Kidney (tissue), 14 donors: ENCODE results near the gene CFAP298. TPM values are rescaled to one million over a fixed set of nuclear protein-coding genes. Genes with fewer than 3 reads are reported as not detected.

ENCODE experiments used
- DNase-seq, 5 donors: peaks; one replicate each; pipeline ENCODE4 v3.0.0-alpha.2; 2013 to 2020
- FAIRE-seq: peaks from 2 replicates; lab custom pipeline; 2012; peaks lifted over from hg19 to GRCh38; lab: Jason Lieb, UNC
- H3K27ac ChIP-seq, 2 donors: one replicate each; pipeline ENCODE4 v1.7.0; 2013; ENCODE audit warnings: low read depth in 2 of 2, low read length in 2 of 2, inconsistent platforms in 1 of 2
- H3K27me3 ChIP-seq: one replicate; pipeline ENCODE4 v1.7.1; 2013; ENCODE audit warnings: low read length, inconsistent platforms; ENCODE audit not compliant: control insufficient read depth, insufficient read depth
- H3K36me3 ChIP-seq, 3 donors: one replicate each; pipeline versions ENCODE4 v1.7.0 to v1.7.1; 2013; ENCODE audit warnings: low read length in 3 of 3, control low read depth in 1 of 3, inconsistent platforms in 1 of 3; ENCODE audit not compliant: insufficient read depth in 3 of 3, control insufficient read depth in 2 of 3
- H3K4me1 ChIP-seq, 3 donors: one replicate each; pipeline versions ENCODE4 v1.7.0 to v1.7.1; 2013; ENCODE audit warnings: low read length in 3 of 3, inconsistent platforms in 1 of 3, low read depth in 1 of 3; ENCODE audit not compliant: control insufficient read depth in 2 of 3, insufficient read depth in 2 of 3
- H3K4me3 ChIP-seq, 3 donors: one replicate each; pipeline versions ENCODE4 v1.7.0 to v1.8.1; 2013; ENCODE audit warnings: low read length in 3 of 3, control low read depth in 1 of 3, inconsistent platforms in 1 of 3
- H3K9ac ChIP-seq, 3 donors: one replicate each; pipeline versions ENCODE4 v1.7.0 to v1.7.1; 2013; ENCODE audit warnings: low read length in 3 of 3, control low read depth in 1 of 3, inconsistent platforms in 1 of 3
- H3K9me3 ChIP-seq, 3 donors: one replicate each; pipeline versions ENCODE4 v1.7.0 to v1.7.1; 2013; ENCODE audit warnings: low read length in 3 of 3, control low read depth in 1 of 3, inconsistent platforms in 1 of 3; ENCODE audit not compliant: control insufficient read depth in 2 of 3, insufficient read depth in 1 of 3
- intact Hi-C: fragments of 100-400 bp; cut with DNase I; formaldehyde crosslinking; loops from one replicate; pipeline ENCODE4 v1.11.1; 2022
- polyA plus RNA-seq: library from polyadenylated mRNA; stranded (reverse); fragments of 350-450 nt; fragmentation: Illumina TruSeq; extraction: RNeasy Lipid Tissue Mini Kit (QIAGEN cat#74804); gene quantifications from one replicate; pipeline ENCODE4 v1.2.3, GENCODE V29; 2014; ENCODE audit warnings: low read depth, low replicate concordance; ENCODE audit not compliant: insufficient read depth
- total RNA-seq: library from RNA; stranded (reverse); fragmentation: NEBNext Ultra II Directional; extraction: Animal tissue kit (Norgen Biotek cat#: 25700); gene quantifications from one replicate; pipeline ENCODE4 v1.2.1, GENCODE V29; 2021
- TF ChIP-seq, protein P1 (sequence below): IDR thresholded peaks from 3 replicates; pipeline ENCODE4 v1.5.1; 2012; ENCODE audit warnings: mild to moderate bottlenecking, moderate library complexity, borderline replicate concordance; ENCODE audit not compliant: insufficient read depth; ENCODE audit errors: extremely low read depth
- donor health status: control.
- donor health status: control.
- donor health status: control.
- donor health status: control.
- donor health status: control.
- donor health status: DM: yes; HTN: yes; CAD: no.
- donor health status: Normal renal cell carcinoma (clear cell type).

The CFAP298 gene
- total and polyA plus RNA-seq, 2 donors from 2014 or later = 43.8 to 46.9 TPM

DNA sequence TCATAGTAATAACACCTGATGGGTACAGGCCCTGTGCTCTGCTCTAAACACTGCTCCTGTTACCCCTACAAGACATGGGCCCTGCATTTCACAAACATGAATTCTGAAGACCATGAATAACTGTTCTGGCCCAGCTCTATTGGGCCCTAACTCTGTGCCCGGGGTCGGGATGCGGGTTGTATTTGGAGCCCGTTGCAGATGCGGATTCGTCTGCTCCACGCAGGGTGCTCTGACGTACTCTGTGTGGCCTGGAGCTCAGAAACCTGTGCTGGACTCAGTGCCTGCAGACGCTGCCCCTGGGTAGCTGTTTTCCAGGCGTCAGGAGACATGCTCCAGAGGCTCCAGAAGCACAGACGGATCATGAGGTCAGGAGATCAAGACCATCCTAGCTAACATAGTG, 16.7 kb downstream of the CFAP298 start:
- intact Hi-C loops = loop anchor here (10.0 kb wide), 1 partner anchor 191 kb away; no protein-coding TSS in a partner anchor
- no peak overlapping the region for H3K27ac ChIP-seq
- FAIRE-seq (no peak), DNase-seq (no peak)
- H3K9ac ChIP-seq = no peak overlapping the region
- no peaks in the 10 kb centered on the region for H3K4me1 ChIP-seq
- no peaks in the 10 kb centered on the region for H3K27me3 ChIP-seq
- H3K36me3 ChIP-seq = peaks cover 0 to 12% (median 9%) of the 10 kb centered on the region in 3 donors
- no peak overlapping the region for H3K4me3 ChIP-seq
- no peaks in the 10 kb centered on the region for H3K9me3 ChIP-seq
- TF ChIP-seq, protein P1, sequence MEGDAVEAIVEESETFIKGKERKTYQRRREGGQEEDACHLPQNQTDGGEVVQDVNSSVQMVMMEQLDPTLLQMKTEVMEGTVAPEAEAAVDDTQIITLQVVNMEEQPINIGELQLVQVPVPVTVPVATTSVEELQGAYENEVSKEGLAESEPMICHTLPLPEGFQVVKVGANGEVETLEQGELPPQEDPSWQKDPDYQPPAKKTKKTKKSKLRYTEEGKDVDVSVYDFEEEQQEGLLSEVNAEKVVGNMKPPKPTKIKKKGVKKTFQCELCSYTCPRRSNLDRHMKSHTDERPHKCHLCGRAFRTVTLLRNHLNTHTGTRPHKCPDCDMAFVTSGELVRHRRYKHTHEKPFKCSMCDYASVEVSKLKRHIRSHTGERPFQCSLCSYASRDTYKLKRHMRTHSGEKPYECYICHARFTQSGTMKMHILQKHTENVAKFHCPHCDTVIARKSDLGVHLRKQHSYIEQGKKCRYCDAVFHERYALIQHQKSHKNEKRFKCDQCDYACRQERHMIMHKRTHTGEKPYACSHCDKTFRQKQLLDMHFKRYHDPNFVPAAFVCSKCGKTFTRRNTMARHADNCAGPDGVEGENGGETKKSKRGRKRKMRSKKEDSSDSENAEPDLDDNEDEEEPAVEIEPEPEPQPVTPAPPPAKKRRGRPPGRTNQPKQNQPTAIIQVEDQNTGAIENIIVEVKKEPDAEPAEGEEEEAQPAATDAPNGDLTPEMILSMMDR = no peak

DNA sequence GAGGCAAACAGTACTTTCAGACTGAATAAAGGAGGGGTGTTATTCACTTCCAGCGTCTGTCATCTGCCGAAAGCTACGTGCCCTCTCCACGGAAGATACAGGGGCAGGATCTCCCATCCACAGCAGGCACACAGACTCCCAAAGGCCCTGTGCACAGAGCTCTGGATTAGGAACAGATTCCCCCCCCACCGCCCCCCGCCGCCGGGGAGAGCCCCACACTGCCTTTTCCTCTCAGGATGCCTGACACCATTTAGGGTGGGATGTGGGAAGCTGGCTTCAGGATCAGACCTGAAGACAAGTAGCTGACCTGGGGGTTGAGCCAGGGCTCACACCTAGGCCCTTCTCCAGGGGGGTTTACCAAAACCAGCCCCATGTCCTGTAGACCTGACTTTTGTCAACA, 18.5 kb downstream of the CFAP298 start:
- H3K9ac ChIP-seq = no peak overlapping the region
- FAIRE-seq (no peak), DNase-seq (no peak)
- no peak overlapping the region for H3K4me3 ChIP-seq
- no peak overlapping the region for H3K27ac ChIP-seq
- TF ChIP-seq, protein P1 = no peak
- H3K9me3 ChIP-seq = no peaks in the 10 kb centered on the region
- H3K27me3 ChIP-seq = no peaks in the 10 kb centered on the region
- no peaks in the 10 kb centered on the region for H3K4me1 ChIP-seq
- no peaks in the 10 kb centered on the region for H3K36me3 ChIP-seq
- intact Hi-C loops = loop anchor here (10.0 kb wide), 1 partner anchor 189 kb away; no protein-coding TSS in a partner anchor

DNA sequence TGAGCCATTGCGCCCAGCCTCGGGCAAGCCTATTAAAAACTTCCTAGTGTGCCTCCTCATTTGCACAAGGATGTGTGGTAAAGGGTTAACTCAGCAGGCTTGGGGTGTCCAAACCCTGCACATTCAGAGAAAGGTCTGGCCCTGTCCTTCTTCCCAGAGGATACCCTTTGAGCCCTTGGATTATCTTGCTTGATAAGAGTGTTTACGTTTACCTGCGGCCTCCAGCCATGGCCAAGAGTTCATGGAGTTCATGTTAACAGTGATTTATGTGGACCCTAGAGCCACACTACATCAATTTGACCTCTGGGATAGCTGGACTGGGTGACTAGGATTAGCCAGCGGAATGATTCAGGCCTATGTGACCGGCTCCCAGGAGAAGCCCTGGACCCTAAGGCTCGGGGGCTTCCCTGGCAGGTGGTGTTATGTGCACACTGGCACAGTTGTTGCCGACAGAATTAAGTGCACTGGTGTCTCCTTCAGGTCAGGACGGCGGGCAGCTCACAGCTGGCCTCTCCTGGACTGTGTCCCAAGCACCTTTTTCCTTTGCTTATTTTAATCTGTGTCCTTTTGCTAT, 19.2 kb downstream of the CFAP298 start:
- Histone ChIP-seq H3K36me3 (no peaks in the 10 kb centered on the region), H3K27ac (no peak overlapping the region), H3K9ac (no peak overlapping the region), H3K4me1 (no peaks in the 10 kb centered on the region), H3K9me3 (no peaks in the 10 kb centered on the region), H3K27me3 (no peaks in the 10 kb centered on the region), H3K4me3 (no peak overlapping the region)
- TF ChIP-seq, protein P1 = no peak
- FAIRE-seq = no peak
- intact Hi-C loops = loop anchor here (10.0 kb wide), 1 partner anchor 188 kb away; no protein-coding TSS in a partner anchor
- no peak for DNase-seq
